ENCODE measurements around the gene ADAMTSL1. TPM values are rescaled to one million over a fixed set of nuclear protein-coding genes. Genes with fewer than 3 reads are reported as not detected.

ADAMTSL1 gene
- total RNA-seq, 1 experiment from 2014 or later, result not detected

DNA sequence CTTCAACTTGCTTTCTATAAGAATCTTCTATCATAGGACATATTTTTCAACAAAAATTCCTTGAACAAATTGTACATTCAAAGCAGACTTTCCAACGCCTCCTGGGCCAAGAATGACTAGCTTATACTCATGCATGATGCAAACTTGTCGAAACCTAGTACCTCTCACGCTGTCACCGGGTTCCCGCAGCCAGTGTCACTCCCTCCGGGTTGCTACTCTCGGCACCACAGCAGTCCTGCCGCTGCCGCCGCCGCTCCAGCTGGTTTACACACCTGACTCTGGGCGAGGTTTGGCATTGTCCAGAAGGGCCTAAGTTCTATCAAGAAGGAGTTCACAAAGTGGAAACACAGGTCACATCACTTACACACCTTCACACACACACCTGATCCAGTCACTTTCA lies 244.4 kb downstream of the ADAMTSL1 start:
- H3K4me1 ChIP-seq (ENCODE audit: control insufficient read depth in 1 of 2, insufficient read depth in 2 of 2, low read length in 2 of 2), result no peaks in the 10 kb centered on the region
- CTCF ChIA-PET, result no interaction called here
- intact Hi-C loops (cut with micrococcal nuclease), result no loop called here
- H2AFZ ChIP-seq (ENCODE audit: low read depth, low read length, poor library complexity, severe bottlenecking), result no peak overlapping the region
- TF ChIP-seq EZH2 (IDR thresholded peaks at IDR 0.05) (no peak), RAD21 (IDR thresholded peaks at IDR 0.05; ENCODE audit: low read depth) (no peak), CTCF (IDR thresholded peaks at IDR 0.05 in 2 of 3, conservative IDR thresholded peaks at IDR 0.05 in 1 of 3; ENCODE audit: borderline replicate concordance in 1 of 3, insufficient read depth in 1 of 3, low read depth in 2 of 3, low read length in 2 of 3) (no peak), SIN3A (IDR thresholded peaks at IDR 0.05; ENCODE audit: low read depth) (no peak), EGR1 (IDR thresholded peaks at IDR 0.05; ENCODE audit: low read depth) (no peak), ELF1 (IDR thresholded peaks at IDR 0.05; ENCODE audit: borderline replicate concordance, low read depth) (no peak), YY1 (IDR thresholded peaks at IDR 0.05; ENCODE audit: extremely low read depth, insufficient replicate concordance, low read depth, low read length) (no peak), POLR2AphosphoS5 (IDR thresholded peaks at IDR 0.05; ENCODE audit: low read depth, low read length) (no peak), FOSL1 (IDR thresholded peaks at IDR 0.05; ENCODE audit: low read depth) (no peak), ZFX (IDR thresholded peaks at IDR 0.05) (no peak), ZNF274 (IDR thresholded peaks at IDR 0.05; ENCODE audit: low read depth, low read length) (no peak), SP1 (IDR thresholded peaks at IDR 0.05; ENCODE audit: low read depth) (no peak), ATF3 (IDR thresholded peaks at IDR 0.05) (no peak), JUND (IDR thresholded peaks at IDR 0.05) (no peak), CEBPB (IDR thresholded peaks at IDR 0.05; ENCODE audit: low read depth) (no peak), CBX3 (IDR thresholded peaks at IDR 0.05; ENCODE audit: low read depth) (no peak), SRF (IDR thresholded peaks at IDR 0.05; ENCODE audit: low read depth) (no peak), EZH2phosphoT487 (IDR thresholded peaks at IDR 0.05; ENCODE audit: borderline replicate concordance) (no peak)
- TF ChIP-seq, protein P1, sequence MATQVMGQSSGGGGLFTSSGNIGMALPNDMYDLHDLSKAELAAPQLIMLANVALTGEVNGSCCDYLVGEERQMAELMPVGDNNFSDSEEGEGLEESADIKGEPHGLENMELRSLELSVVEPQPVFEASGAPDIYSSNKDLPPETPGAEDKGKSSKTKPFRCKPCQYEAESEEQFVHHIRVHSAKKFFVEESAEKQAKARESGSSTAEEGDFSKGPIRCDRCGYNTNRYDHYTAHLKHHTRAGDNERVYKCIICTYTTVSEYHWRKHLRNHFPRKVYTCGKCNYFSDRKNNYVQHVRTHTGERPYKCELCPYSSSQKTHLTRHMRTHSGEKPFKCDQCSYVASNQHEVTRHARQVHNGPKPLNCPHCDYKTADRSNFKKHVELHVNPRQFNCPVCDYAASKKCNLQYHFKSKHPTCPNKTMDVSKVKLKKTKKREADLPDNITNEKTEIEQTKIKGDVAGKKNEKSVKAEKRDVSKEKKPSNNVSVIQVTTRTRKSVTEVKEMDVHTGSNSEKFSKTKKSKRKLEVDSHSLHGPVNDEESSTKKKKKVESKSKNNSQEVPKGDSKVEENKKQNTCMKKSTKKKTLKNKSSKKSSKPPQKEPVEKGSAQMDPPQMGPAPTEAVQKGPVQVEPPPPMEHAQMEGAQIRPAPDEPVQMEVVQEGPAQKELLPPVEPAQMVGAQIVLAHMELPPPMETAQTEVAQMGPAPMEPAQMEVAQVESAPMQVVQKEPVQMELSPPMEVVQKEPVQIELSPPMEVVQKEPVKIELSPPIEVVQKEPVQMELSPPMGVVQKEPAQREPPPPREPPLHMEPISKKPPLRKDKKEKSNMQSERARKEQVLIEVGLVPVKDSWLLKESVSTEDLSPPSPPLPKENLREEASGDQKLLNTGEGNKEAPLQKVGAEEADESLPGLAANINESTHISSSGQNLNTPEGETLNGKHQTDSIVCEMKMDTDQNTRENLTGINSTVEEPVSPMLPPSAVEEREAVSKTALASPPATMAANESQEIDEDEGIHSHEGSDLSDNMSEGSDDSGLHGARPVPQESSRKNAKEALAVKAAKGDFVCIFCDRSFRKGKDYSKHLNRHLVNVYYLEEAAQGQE (IDR thresholded peaks at IDR 0.05; ENCODE audit: low read depth), result no peak
- TF ChIP-seq, protein P2, sequence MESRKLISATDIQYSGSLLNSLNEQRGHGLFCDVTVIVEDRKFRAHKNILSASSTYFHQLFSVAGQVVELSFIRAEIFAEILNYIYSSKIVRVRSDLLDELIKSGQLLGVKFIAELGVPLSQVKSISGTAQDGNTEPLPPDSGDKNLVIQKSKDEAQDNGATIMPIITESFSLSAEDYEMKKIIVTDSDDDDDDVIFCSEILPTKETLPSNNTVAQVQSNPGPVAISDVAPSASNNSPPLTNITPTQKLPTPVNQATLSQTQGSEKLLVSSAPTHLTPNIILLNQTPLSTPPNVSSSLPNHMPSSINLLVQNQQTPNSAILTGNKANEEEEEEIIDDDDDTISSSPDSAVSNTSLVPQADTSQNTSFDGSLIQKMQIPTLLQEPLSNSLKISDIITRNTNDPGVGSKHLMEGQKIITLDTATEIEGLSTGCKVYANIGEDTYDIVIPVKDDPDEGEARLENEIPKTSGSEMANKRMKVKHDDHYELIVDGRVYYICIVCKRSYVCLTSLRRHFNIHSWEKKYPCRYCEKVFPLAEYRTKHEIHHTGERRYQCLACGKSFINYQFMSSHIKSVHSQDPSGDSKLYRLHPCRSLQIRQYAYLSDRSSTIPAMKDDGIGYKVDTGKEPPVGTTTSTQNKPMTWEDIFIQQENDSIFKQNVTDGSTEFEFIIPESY (IDR thresholded peaks at IDR 0.05; ENCODE audit: extremely low read depth, insufficient replicate concordance, low read length), result no peak
- H3K27ac ChIP-seq (ENCODE audit: low read depth, low read length), result no peak overlapping the region
- H3K27me3 ChIP-seq (ENCODE audit: insufficient read depth, low read length), result no peaks in the 10 kb centered on the region
- H3K79me2 ChIP-seq (ENCODE audit: insufficient read depth, low read length), result no peaks in the 10 kb centered on the region
- no peaks in the 10 kb centered on the region for H3K9me2 ChIP-seq (ENCODE audit: insufficient read depth)
- no peaks in the 10 kb centered on the region for H4K20me1 ChIP-seq (ENCODE audit: insufficient read depth)
- H3K36me3 ChIP-seq (ENCODE audit: control insufficient read depth in 1 of 2, insufficient read depth in 2 of 2, low read length in 2 of 2), result no peaks in the 10 kb centered on the region
- H3K9me3 ChIP-seq (ENCODE audit: control insufficient read depth in 1 of 2, insufficient read depth in 1 of 2, low read depth in 1 of 2, low read length in 2 of 2), result no peaks in the 10 kb centered on the region
- no peak for ATAC-seq
- POLR2A ChIA-PET, result no interaction called here
- RAD21 ChIA-PET (ENCODE audit: low non-redundant PET in 1 of 2, low total read pairs in 2 of 2, uncharacterized antibody in 2 of 2, unreplicated experiment in 2 of 2), result no interaction called here
- H3K4me3 ChIP-seq (replicated peaks in 1 of 2; ENCODE audit: low read depth in 1 of 2, low read length in 2 of 2), result no peak overlapping the region
- BruUV-seq (replicated peaks), result no TSS peak
- no peak overlapping the region for H3K4me2 ChIP-seq (ENCODE audit: low read length)
- H3K9ac ChIP-seq (ENCODE audit: low read length), result no peak overlapping the region
- no peak for DNase-seq (ENCODE audit: low read depth, low spot score)
